NCI-H524 (cell line): ENCODE results near the gene MBD6.
A peak's percentile ranks its signal among the peaks of the same experiment; 100 is the strongest.
"Not testable (repeated sequence)": the region's sequence is repeated elsewhere in the genome, so short reads cannot be mapped to it uniquely, and the experiment has no call there.

Experiments
- DNase-seq, 2 experiments: peaks; one replicate each; lab custom pipeline; 2025; lab: John Stamatoyannopoulos, UW

The MBD6 gene

DNA sequence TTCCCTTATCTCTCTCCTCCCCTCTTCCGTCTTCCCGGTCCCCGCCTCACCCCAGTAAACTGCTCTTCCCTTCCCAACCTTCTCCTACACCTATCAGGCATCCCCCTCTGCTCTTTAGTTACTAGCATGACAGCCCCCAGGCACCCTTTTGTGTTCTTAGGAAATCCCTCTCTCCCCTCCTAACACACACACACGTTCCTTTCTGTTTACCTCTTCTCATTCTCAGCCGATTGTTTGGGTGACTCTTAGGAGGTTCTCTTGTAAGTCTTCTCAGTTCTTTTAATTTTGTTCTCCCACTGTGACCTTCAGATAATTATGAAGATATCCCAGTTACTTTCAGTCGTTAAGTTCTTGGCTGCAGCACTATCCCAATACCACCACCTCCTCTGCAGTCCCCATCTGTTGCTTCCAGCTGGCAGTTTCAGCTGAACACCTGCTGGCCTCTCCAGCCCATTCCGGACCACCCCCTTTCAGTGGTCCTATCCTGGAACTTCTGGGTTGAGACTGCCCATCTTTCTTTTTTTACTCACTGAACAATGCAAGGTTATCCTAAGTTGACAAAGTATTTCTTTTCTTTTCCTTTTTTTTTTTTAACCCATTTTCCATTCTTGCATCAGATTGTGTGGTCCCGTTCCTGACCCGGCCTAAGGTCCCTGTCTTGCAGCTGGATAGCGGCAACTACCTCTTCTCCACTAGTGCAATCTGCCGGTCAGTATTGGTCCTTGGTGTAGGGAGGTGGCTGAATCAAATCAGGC is 34.0 kb upstream of the MBD6 start:
- peak; percentile 31 to 71 for DNase-seq

DNA sequence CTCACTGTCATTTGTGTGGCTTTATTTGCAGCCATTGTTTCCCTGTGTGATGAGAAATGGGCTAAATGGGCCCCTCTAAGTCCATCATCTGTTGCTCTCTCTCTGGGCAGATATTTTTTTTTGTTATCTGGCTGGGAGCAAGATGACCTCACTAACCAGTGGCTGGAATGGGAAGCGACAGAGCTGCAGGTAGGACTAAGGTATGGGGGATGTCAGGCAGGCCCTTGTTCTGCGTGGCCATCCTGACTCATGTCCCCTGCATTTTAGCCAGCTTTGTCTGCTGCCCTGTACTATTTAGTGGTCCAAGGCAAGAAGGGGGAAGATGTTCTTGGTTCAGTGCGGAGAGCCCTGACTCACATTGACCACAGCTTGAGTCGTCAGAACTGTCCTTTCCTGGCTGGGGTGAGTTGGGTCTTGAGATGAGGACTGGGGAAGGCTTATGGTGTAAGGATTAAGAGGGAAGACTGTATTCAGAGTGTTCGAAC is 33.4 kb upstream of the MBD6 start:
- no peak for DNase-seq

DNA sequence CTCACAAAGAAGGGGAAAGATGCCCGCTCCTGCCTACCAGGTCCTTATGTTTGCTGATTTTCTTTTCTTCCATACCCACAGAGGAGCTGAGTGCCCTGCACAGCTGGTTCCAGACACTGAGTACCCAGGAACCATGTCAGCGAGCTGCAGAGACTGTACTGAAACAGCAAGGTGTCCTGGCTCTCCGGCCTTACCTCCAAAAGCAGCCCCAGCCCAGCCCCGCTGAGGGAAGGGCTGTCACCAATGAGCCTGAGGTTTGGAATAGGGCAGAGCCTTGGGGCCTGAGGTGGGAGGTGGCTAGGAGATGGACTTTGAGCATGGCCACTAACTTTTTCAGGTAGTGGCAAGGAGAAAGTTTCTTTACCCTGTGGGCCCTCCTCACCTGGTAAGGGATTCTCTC is 32.5 kb upstream of the MBD6 start:
- DNase-seq: no peak

DNA sequence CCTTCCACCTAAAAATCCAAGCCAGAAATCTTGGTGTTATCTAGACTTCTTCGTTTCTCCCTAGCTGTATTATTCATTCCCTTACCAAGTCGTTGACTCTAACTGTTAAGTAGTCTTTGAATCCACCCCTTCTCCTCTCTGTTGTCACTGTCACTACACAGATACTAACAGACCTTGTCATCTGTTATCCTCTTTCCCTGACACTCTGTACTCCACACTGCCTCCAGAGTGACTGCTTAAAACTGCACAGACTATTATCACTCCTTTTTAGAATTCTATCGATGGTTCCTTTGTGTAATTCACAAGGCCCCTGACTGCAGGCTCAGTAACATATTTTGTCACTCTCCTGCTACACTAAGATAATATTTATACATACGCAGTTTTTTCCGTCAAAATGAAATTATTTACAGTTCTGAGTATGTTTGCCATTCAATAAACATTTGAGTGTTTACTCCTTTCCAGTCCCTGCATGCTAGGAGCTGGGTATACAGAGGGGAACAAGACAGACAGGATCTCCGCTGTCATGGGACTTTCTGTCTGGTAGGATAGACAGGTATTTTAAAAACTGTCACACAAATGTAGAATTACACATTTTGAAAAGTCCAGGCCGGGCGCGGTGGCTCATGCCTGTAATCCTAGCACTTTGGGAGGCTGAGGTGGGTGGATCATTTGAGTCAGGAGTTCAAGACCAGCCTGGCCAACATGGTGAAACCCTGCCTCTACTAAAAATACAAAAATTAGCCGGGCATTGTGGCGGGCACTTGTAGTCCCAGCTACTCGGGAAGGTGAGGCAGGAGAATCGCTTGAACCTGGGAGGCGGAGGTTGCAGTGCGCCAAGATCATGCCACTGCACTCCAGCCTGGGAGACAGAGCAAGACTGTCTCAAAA is 31.0 kb upstream of the MBD6 start:
- peak in 1 of 2 experiments; percentile 18 for DNase-seq

- not testable (repeated sequence) for DNase-seq
These were observed 27.4 kb upstream of the MBD6 start for GRCh38 chr12:57495051-57495701.

DNA sequence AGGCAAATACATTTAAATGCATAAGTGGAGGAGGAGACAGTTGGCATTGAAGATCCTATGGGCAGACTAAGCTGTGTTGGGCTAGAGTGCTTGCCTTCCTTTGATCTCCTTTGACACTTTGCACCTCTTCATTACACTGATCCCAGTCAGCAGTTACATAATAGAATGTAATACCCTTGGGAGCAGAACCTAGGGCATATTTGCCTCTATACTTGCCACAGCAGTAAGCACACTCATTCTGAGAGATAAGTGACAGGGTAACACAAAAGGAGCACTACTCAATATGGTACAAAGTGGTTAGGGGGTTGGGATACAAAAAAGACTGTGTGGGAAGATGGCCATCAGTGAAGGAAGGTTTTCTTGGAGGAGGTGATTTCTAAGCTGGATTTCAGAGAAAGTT is 25.8 kb upstream of the MBD6 start:
- DNase-seq: no peak

DNA sequence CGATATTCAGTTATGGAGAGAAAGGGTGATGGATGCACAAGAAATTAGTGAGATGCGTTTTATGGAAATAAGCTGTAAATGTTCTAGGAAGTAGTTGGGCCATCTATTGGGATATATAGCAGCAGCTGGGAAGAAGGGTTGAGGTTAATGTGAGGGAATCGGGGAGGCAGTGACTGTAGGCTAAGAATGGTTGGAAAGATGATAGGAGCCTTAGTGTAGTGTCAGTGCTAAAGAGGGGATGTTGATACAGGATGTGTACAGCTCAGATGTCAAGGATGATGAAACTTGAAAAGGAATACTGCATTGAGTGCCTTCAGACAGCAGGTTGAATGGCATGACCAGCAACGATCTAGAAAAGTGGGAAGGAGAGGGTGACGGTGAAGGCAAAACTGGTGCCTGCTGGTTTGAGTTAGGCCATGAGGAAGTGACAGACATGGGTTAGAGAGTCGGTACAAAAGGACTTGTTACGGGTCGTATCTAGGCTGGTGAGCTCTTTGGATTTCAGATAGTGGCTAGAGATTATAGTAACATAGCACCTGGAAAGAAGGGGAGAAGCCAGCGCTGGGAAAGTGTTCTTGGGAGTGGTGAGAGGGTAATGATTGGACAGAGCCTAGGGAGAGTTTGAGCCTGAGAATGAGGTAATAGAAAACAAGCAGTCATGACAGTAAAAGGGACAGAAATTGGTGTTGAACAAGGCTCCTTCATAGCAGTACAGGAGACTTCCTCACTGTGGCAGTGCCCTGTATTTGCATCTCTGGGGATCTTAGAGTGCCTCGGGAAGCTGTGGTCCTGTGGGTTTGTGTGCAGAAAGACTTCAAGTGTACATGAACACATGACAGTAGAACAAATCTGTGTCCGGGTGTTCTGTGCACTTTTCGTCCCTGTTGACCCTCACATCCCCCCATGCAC is 25.1 kb upstream of the MBD6 start:
- DNase-seq: no peak

DNA sequence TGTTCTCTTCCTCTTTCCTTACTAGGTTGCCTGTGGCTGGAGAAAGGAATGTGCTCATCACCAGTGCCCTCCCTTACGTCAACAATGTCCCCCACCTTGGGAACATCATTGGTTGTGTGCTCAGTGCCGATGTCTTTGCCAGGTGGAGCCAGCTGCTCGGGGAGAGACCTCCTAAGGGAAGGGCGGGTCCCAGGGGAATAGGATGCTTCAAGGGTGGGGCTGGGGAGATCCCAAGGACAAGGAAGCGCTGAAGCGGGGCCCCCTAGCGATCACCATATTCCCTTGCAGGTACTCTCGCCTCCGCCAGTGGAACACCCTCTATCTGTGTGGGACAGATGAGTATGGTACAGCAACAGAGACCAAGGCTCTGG is 24.5 kb upstream of the MBD6 start:
- DNase-seq: no peak

DNA sequence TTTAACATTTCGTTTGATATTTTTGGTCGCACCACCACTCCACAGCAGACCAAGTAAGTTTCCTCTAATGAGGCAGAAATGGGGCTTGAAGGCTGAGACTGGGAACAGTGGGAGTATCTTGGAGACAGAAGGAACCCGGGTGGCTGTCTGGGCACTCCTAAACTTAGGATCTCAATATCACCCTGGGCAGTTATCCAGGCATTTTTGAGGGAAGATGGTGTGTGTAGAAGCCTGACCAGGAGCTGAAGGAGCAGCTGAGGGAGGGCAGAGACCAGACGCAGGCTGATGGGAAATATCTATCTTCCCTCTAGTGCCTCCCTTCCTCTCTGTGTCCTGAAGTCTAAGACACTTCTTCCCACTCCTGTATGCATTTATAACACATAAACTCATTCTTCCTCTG is 24.1 kb upstream of the MBD6 start:
- no peak for DNase-seq

GRCh38 chr12:57500213-57500612 is 22.4 kb upstream of the MBD6 start:
- no peak for DNase-seq

GRCh38 chr12:57502311-57502969 is 20.2 kb upstream of the MBD6 start:
- DNase-seq: not testable (repeated sequence)

GRCh38 chr12:57506541-57506940 is 16.1 kb upstream of the MBD6 start:
- not testable (repeated sequence) for DNase-seq

GRCh38 chr12:57507796-57508195 is 14.8 kb upstream of the MBD6 start:
- not testable (repeated sequence) for DNase-seq

DNA sequence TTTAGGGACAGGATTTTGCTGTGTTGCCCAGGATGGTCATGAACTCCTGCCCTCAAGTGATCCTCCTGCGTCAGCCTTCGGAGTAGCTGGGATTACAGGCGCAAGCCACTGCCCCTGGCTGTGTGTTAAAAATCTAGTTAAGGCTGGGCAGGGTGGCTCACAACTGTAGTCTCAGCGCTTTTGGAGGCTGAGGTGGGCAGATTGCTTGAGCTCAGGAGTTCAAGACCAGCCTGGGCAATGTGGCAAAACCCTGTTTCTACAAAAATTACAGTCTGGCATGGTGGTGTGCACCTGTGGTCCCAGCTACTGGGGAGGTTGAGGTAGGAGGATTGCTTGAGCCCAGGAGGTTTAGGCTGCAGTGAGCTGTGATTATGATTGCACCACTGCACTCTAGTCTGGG is 11.5 kb upstream of the MBD6 start:
- DNase-seq: no peak

- DNase-seq: no peak
These were observed 10.9 kb upstream of the MBD6 start for GRCh38 chr12:57511588-57512325.

DNA sequence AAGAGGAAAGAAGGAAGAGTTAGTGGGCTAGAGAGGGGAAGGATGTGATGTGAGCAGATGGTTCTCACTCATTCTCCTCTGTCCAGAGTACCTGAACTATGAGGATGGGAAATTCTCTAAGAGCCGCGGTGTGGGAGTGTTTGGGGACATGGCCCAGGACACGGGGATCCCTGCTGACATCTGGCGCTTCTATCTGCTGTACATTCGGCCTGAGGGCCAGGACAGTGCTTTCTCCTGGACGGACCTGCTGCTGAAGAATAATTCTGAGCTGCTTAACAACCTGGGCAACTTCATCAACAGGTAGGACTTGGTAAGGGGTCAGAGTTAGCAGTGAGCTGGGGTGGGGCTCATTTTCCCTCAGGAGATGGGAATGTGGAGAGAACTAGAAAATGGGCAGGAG is 10.0 kb upstream of the MBD6 start:
- no peak for DNase-seq

DNA sequence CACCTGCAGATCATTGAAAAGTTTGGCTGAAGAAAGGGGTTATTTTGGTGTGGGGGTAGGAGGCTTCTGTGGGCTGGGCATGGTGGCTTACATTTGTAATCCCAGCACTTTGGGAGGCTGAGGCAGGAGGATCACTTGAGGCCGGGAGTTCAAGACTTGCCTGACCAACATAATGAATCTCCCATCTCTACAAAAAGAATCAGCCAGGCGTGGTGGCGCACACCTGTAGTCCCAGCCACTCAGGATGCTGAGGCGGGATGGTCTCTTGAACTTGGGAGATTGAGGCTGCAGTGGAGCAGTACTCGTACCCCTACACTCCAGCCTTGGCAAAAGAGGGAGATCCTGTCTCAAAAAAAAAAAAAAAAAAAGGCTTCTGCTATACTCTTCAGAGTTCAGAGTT is 9.4 kb upstream of the MBD6 start:
- no peak for DNase-seq

- DNase-seq: not testable (repeated sequence)
These were observed 8.9 kb upstream of the MBD6 start for GRCh38 chr12:57513677-57514076.

DNA sequence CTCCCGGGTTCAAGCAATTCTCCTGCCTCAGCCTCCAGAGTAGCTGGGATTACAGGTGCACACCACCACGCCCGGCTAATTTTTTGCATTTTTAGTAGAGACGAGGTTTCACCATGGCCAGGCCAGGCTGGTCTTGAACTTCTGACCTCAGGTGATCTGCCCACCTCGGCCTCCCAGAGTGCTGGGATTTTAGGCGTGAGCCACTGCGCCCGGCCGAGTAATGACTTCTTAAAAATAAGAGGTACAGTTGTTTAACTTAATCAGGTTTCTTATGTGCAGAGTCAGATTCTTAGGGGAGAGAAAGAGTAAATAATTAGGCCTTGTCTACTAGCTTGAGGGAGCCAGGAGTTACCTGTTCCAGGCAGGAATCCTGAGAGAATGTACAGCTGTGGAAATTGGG is 8.4 kb upstream of the MBD6 start:
- DNase-seq: not testable (repeated sequence)

DNA sequence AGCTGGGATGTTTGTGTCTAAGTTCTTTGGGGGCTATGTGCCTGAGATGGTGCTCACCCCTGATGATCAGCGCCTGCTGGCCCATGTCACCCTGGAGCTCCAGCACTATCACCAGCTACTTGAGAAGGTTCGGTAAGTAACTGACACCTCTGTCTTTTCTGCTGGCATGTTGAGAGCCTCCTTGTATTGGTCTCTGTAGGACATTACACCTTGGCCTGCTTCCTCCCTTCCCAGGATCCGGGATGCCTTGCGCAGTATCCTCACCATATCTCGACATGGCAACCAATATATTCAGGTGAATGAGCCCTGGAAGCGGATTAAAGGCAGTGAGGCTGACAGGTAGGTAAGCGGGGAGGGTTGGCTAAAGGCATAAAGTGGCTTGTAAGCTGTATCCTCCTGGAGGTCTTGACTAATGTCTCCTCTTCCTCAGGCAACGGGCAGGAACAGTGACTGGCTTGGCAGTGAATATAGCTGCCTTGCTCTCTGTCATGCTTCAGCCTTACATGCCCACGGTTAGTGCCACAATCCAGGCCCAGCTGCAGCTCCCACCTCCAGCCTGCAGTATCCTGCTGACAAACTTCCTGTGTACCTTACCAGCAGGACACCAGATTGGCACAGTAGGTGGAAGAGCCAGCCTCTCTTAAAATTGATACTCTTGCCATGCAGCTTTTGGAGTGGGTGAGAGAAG is 7.8 kb upstream of the MBD6 start:
- DNase-seq: no peak
